Fibroblast of the conjunctiva (primary cell): ENCODE results near the gene IL11RA.

Experiments
- DNase-seq: peaks from one replicate; pipeline ENCODE4 v3.0.0-alpha.2; 2010; ENCODE audit warnings: low read depth

The IL11RA gene

GRCh38 chr9:34687276-34688030 lies 35.5 kb downstream of the IL11RA start:
- no peak for DNase-seq

- no peak for DNase-seq
Observed at GRCh38 chr9:34688329-34689115, 36.5 kb downstream of the IL11RA start.

- DNase-seq = no peak
Observed at GRCh38 chr9:34689116-34689470, 37.1 kb downstream of the IL11RA start.

- no peak for DNase-seq
Observed at GRCh38 chr9:34689512-34689911, 37.5 kb downstream of the IL11RA start.

GRCh38 chr9:34690983-34691935 lies 39.3 kb downstream of the IL11RA start, which contains the start of gene CCL19:
Gene CCL19, minus strand, starts transcription at chr9:34691276. Its CDS starts 137 bp downstream, at chr9:34691139.
- no peak for DNase-seq

DNA sequence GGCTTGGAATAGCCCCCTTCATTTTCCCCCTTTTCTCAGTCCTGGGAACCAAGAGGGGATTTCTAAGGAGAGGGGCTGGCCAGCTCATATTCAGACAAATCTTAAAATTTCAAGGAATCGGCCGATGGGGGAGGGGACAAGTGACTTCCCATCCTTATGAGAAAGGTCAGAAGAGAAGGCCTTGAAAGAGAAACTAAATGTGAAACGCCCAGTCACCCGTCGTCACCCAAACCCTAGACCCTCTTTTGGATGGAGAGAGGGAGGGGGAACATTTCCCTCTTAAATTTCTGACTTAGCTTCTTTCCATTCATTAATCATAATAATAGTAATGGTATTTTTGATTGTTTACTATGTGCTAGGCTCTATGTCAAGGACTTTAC lies 39.9 kb downstream of the IL11RA start:
- no peak for DNase-seq

- DNase-seq = no peak
Observed at GRCh38 chr9:34693560-34693959, 41.6 kb downstream of the IL11RA start.

GRCh38 chr9:34694811-34695210 lies 42.8 kb downstream of the IL11RA start:
- no peak for DNase-seq

GRCh38 chr9:34701023-34701768 lies 49.2 kb downstream of the IL11RA start:
- DNase-seq = peak; percentile 35

DNA sequence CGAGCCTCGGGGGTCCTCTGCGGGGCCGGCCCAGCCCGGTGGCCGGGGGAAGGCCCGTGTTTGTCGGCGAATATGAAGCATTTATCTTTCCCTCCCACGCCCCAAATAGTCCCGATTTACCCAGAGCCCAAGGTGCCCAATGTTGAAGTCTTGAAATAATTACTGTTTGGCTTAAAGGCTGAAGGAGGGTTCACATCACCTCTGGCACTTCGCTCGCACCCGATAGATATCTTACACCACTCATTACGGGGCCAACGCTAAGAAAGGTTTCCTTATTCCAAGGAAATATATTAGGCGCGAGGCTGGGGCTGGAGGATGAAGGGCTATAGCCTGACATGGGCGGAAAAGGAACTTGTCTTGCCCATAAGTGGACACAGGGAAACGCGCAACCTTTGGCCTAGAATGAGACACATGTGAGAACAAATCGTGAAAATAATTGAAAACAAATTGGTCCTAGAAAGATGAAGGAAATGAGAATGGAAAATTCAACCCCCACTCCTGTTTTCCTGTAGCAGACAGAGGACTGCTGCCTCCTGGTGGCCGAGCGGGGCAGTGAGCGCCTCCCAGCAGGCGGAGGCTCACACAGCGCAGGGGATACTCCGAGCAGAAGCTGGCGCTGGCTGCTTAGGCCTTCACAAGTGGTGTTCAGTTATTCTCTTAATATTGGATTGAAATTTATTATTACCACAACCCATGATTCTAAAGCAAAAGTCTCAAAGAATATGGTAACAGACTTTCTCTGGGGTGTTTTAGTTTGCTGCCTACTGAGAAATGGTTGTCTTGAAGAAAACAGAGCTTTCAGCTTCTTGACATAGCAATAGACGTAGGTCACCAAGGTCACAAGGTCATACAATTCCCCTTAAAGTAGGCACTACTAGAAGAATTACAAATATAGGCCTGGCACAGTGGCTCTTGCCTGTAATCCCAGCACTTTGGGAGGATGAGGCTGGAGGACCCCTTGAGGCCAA lies 50.1 kb downstream of the IL11RA start:
- peak; percentile 89 for DNase-seq

DNA sequence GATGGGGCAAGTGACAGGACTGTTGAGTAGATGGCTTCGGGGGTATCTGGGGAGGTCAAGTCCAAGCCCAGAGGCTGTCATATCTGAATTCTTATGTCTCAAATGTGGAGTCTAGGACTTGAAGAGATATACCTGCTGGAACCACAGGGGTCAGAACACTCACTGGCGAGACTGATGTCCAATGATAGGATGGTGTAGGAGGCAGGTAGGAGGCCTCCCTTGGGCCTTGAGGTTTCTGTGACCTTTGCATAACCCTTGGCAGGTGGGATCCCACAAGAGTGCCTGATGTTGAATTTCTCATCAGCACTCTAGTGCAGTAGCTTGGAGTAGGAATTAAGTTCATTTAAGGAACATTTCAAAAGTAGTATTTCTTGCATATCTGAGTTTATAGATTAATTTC lies 55.1 kb downstream of the IL11RA start:
- no peak for DNase-seq

GRCh38 chr9:34709196-34709978 lies 57.4 kb downstream of the IL11RA start:
- DNase-seq = no peak

GRCh38 chr9:34710023-34710422 lies 58.0 kb downstream of the IL11RA start, which contains the start of gene CCL21:
Gene CCL21, minus strand, starts transcription at chr9:34710136. Its CDS starts 70 bp downstream, at chr9:34710066.
- DNase-seq = no peak
